Adrenal gland (tissue), 5 donors: ENCODE measurements around the gene WDSUB1.

Experiments used
- POLR2A ChIP-seq, 2 donors: fragments of 450-650 bp; IDR thresholded peaks; one replicate each; pipeline ENCODE4 v1.6.1; 2017; ENCODE audit warnings: antibody characterized with exemption in 2 of 2, mild to moderate bottlenecking in 2 of 2, moderate library complexity in 1 of 2
- TF ChIP-seq, protein P1 (sequence below), 6 experiments: fragments of 450-650 bp in 4 of 6; fragments of 200-600 bp in 2 of 6; sonication (generic) in 1 of 6; IDR thresholded peaks; 1 replicate in 5 of 6; 2 replicates in 1 of 6; pipeline versions ENCODE4 v1.5.1 to v1.8.0; 2016 to 2021; ENCODE audit warnings: antibody characterized with exemption in 6 of 6, mild to moderate bottlenecking in 2 of 6, moderate library complexity in 1 of 6
- donor health status: DM: no; HTN: no; CAD: no.

DNA sequence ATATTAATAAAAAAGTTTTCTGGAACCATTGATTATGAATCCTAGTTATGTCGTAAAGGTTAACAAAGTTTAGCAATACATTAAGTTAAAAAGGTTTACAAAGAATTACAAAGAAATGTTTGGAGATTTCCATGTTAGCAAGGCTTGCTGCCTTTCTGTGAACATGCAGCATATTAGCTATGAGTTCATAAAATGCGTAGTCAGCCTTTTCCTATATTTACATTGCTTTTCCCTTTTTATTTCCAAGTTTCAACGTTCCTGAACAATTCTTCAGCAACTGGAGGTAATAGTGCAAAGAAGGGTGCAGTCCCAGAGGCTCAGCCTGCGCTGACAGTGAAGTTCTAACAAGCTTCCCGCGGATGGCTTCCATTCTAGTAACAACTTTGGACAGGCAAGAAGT, 51.6 kb downstream of the WDSUB1 start:
- TF ChIP-seq, protein P1, sequence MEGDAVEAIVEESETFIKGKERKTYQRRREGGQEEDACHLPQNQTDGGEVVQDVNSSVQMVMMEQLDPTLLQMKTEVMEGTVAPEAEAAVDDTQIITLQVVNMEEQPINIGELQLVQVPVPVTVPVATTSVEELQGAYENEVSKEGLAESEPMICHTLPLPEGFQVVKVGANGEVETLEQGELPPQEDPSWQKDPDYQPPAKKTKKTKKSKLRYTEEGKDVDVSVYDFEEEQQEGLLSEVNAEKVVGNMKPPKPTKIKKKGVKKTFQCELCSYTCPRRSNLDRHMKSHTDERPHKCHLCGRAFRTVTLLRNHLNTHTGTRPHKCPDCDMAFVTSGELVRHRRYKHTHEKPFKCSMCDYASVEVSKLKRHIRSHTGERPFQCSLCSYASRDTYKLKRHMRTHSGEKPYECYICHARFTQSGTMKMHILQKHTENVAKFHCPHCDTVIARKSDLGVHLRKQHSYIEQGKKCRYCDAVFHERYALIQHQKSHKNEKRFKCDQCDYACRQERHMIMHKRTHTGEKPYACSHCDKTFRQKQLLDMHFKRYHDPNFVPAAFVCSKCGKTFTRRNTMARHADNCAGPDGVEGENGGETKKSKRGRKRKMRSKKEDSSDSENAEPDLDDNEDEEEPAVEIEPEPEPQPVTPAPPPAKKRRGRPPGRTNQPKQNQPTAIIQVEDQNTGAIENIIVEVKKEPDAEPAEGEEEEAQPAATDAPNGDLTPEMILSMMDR (IDR thresholded peaks at IDR 0.05), result no peak
- TF ChIP-seq POLR2A (IDR thresholded peaks at IDR 0.05), result no peak
